Adipose tissue (tissue), 3 donors: ENCODE measurements around the gene CKMT2. TPM values are rescaled to one million over a fixed set of nuclear protein-coding genes. Genes with fewer than 3 reads are reported as not detected.
A peak's percentile ranks its signal among the peaks of the same experiment; 100 is the strongest.
"Not testable (repeated sequence)": the region's sequence is repeated elsewhere in the genome, so short reads cannot be mapped to it uniquely, and the experiment has no call there.

Source experiments
- H3K27ac ChIP-seq: one replicate; pipeline ENCODE4 v1.5.1; 2013; ENCODE audit warnings: low read depth, low read length
- WGBS, 3 donors: extraction: QIAGEN DNeasy Blood & Tissue Kit; methylation state at CpG; one replicate each; pipeline ENCODE4 v1.1.7; 2013; 5-methylcytosine and 5-hydroxymethylcytosine counted together
- polyA plus RNA-seq, 3 donors: library from polyadenylated mRNA; stranded (reverse); fragments of 200-250 nt; gene quantifications; one replicate each; pipeline ENCODE4 v1.2.3, GENCODE V29; 2013
- donor health status: healthy with polysubstance abuse.
- donor health status: Bipolar disorder and iron deficiency.
- donor health status: healthy.

The CKMT2 gene
- polyA plus RNA-seq, 3 donors, result 12.2 to 16.2 (median 13.0) TPM

- no peak overlapping the region for H3K27ac ChIP-seq
- 56 to 75% (median 63%) methylated on average over 3 of the region's 3 CpGs for WGBS, 3 donors
Observed at GRCh38 chr5:81286059-81286617, 53.0 kb downstream of the CKMT2 start.

GRCh38 chr5:81288021-81288433 is 54.9 kb downstream of the CKMT2 start:
- H3K27ac ChIP-seq, result no peak overlapping the region
- WGBS, 3 donors, result 91% methylated on average over 4 of the region's 4 CpGs

- H3K27ac ChIP-seq, result no peak overlapping the region
- WGBS, 3 donors, result 83 to 97% (median 95%) methylated on average over 1 of the region's 1 CpG
Observed at GRCh38 chr5:81290146-81290545, 57.0 kb downstream of the CKMT2 start.

DNA sequence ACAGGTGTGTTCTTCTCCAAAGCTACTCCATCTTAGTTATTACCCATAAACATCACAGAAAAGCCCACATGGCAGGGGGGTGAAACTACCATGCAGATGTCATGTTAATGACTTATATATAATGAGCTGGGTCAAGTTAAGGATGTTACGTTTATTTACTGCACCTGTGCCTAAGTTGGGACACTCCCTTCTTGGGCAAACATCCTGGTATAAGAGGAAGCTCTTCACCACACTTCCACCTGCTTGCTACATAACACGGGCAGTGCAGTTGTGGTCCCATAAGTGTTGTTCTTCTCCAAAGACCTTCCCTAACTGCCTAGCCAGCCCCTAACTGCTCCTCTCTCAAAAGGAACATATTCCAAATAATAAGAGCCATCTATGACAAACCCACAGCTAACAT is 59.0 kb downstream of the CKMT2 start:
- WGBS, 3 donors, result 63 to 97% (median 73%) methylated on average over 2 of the region's 2 CpGs
- no peak overlapping the region for H3K27ac ChIP-seq

GRCh38 chr5:81294021-81294420 is 60.9 kb downstream of the CKMT2 start:
- H3K27ac ChIP-seq, result not testable (repeated sequence)
- WGBS, 3 donors, result 92 to 95% (median 95%) methylated on average over 5 of the region's 5 CpGs

DNA sequence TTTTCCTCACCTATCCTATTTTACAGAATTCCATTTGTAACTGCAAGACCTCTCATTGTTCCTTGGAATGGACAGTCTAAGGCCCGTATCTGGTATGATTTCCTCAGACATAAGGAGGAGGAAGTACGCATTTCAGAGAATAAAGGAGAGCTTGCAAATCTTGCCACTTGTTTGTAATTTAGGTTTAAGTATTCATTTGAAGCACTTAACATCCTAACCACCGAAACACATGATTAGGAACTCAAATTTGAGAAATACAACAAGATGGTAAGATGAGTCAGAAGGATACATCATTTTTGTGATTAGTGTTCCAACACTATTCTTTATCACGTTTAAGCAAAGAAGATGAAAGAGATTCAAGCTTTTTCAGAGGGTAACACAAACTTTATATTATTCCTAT is 64.4 kb downstream of the CKMT2 start:
- 79 to 85% (median 80%) methylated on average over 4 of the region's 4 CpGs for WGBS, 3 donors
- H3K27ac ChIP-seq, result no peak overlapping the region

DNA sequence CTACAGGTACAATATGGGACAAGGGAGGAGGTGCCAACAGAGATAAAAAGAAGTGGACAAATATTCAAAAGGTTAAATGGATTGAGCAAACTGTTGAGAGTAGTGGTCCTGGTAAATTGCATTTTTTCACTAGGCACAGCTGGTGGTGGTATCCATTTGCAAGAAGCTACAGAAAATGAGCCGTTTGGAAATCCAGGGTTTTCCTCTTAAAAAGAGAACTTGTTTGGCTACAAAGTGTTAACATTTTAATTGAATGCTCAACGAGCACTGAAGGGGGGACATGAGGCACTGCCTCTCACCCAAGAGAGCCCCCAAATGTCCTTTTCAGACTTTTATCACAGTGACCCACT is 67.8 kb downstream of the CKMT2 start:
- H3K27ac ChIP-seq, result no peak overlapping the region
- 0% methylated on average over 2 of the region's 2 CpGs for WGBS, 3 donors

GRCh38 chr5:81301271-81302015 is 68.3 kb downstream of the CKMT2 start, which contains the start of gene ZCCHC9:
Gene ZCCHC9, plus strand, starts transcription at chr5:81301587. Its CDS starts 3,171 bp downstream, at chr5:81304758.
- peak within 1 kb of the TSS; percentile 19 for H3K27ac ChIP-seq
- WGBS, 3 donors, result 0% methylated on average over 54 of the region's 54 CpGs

- H3K27ac ChIP-seq, result no peak overlapping the region
- WGBS, 3 donors, result 90 to 92% (median 90%) methylated on average over 5 of the region's 5 CpGs
Observed at GRCh38 chr5:81302596-81302995, 69.5 kb downstream of the CKMT2 start.

DNA sequence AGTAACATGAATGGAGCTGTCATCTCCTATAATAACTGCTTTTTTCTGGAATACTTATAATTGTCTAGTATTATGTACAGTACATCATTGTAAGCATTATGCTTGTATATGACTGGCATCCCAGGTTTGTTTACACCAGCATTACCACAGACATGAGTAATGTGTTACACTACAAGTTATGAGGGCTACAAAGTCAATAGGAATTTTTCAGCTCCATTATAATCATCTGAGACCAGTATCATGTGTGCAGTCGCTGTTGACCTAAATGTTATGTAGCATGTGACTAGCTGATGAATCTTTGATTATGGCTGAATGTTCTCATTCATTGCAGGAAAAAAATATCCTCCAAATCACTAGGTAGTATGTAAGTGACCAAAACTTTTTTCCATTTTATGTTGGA is 70.4 kb downstream of the CKMT2 start:
- WGBS, 3 donors, result 83 to 99% (median 88%) methylated on average over 1 of the region's 1 CpG
- no peak overlapping the region for H3K27ac ChIP-seq

DNA sequence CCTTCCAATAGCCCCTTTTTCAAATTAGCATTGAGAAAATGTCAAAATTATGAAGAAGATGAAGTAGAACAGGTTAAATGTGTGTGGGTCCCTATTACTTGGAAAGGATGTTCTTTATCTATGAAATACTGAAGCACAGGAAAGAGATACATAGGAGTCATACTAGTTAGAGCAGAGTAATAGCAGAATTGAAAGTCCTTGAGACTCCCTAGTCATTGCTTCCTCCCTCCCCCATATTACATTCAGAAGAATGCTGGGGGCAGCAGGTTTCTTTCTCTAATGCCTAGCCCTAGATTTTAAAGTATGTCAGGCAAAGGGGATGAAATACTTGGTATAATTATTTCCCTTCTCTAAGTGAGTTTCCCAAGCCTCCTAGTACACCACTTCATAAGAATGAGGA is 72.7 kb downstream of the CKMT2 start:
- no peak overlapping the region for H3K27ac ChIP-seq

- 90 to 95% (median 95%) methylated on average over 2 of the region's 2 CpGs for WGBS, 3 donors
- H3K27ac ChIP-seq, result no peak overlapping the region
Observed at GRCh38 chr5:81308836-81309235, 75.7 kb downstream of the CKMT2 start.

GRCh38 chr5:81310402-81311063 is 77.4 kb downstream of the CKMT2 start:
- WGBS, 3 donors, result 66 to 94% (median 84%) methylated on average over 1 of the region's 1 CpG
- H3K27ac ChIP-seq, result no peak overlapping the region

- H3K27ac ChIP-seq, result no peak overlapping the region
Observed at GRCh38 chr5:81313278-81313677, 80.2 kb downstream of the CKMT2 start.

GRCh38 chr5:81313686-81314085 is 80.6 kb downstream of the CKMT2 start:
- 93 to 99% (median 97%) methylated on average over 3 of the region's 3 CpGs for WGBS, 3 donors

GRCh38 chr5:81314581-81314980 is 81.5 kb downstream of the CKMT2 start:
- WGBS, 3 donors, result 91 to 96% (median 92%) methylated on average over 3 of the region's 3 CpGs

More at GRCh38 chr5:81313686-81314085, 80.6 kb downstream of the CKMT2 start:
- no peak overlapping the region for H3K27ac ChIP-seq

DNA sequence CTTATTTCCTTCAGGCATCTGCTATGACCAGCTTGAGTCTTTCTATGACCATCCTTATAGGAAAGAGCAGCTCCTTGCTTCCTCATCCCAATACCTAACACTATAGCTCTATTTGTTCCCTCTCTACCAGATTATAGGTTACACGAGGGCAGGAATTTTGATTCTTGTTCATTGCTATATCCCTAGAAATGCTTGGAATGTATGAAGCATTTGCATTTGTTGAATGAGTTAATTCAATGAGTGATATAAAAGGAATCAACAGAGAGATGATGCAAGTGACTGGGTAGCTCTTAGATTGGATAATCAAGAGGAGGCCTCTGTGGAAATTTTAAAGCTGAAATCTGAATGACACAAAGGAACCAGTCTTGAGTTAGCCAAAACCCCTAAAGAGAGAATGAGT is 82.2 kb downstream of the CKMT2 start:
- no peak overlapping the region for H3K27ac ChIP-seq
- WGBS, 3 donors, result 74 to 93% (median 87%) methylated on average over 1 of the region's 1 CpG

More at GRCh38 chr5:81314581-81314980, 81.5 kb downstream of the CKMT2 start:
- H3K27ac ChIP-seq, result no peak overlapping the region

- 87 to 95% (median 90%) methylated on average over 4 of the region's 4 CpGs for WGBS, 3 donors
- H3K27ac ChIP-seq, result no peak overlapping the region
Observed at GRCh38 chr5:81315830-81316229, 82.7 kb downstream of the CKMT2 start.
